Measurements from ENCODE around the gene TAL2. TPM values are rescaled to one million over a fixed set of nuclear protein-coding genes. Genes with fewer than 3 reads are reported as not detected.

The TAL2 gene
- total and polyA plus RNA-seq, 2 donors (not counting 3 experiments of a cell fraction or from before 2014, with no cell fraction given), result 0.30 TPM; not detected in 1

- dilution Hi-C loops (cut with MboI; ENCODE audit: extremely low pct_ligation_motif_present, low sequenced_read_pairs), result no loop called here
- BruUV-seq (replicated peaks), result no TSS peak
- H3K4me2 ChIP-seq (ENCODE audit: insufficient read depth, low read length), result no peak overlapping the region
- no peak for FAIRE-seq
- intact Hi-C loops (cut with micrococcal nuclease), result no loop called here
- no peak for DNase-seq (ENCODE audit: low read depth, low spot score)
- no peaks in the 10 kb centered on the region for H3K79me2 ChIP-seq (ENCODE audit: control insufficient read depth, insufficient read depth, low read length)
- no peaks in the 10 kb centered on the region for H4K20me1 ChIP-seq (replicated peaks; ENCODE audit: control insufficient read depth, extremely low read depth, insufficient read depth, low read length)
- no peak overlapping the region for H3K9ac ChIP-seq (replicated peaks; ENCODE audit: extremely low read depth, insufficient read depth, low read length)
- no peaks in the 10 kb centered on the region for H3K36me3 ChIP-seq (ENCODE audit: control insufficient read depth in 2 of 2, extremely low read depth in 1 of 2, insufficient read depth in 2 of 2, low read length in 2 of 2)
- no peak overlapping the region for H3K4me3 ChIP-seq (replicated peaks in 1 of 3; ENCODE audit: insufficient read depth in 1 of 3, low read depth in 1 of 3, low read length in 3 of 3)
- H3K9me1 ChIP-seq (replicated peaks; ENCODE audit: control insufficient read depth, extremely low read depth, insufficient read depth, low read length), result no peaks in the 10 kb centered on the region
- H3K4me1 ChIP-seq (ENCODE audit: control insufficient read depth, extremely low read depth, insufficient read depth, low read length), result no peaks in the 10 kb centered on the region
- no peak for TF ChIP-seq JUN (IDR thresholded peaks at IDR 0.05; ENCODE audit: borderline replicate concordance, insufficient read depth, insufficient read length, low read depth)
- no peak for TF ChIP-seq POLR2A (IDR thresholded peaks at IDR 0.05; ENCODE audit: low read depth, low read length)
- no peak for TF ChIP-seq GATA2 (IDR thresholded peaks at IDR 0.05; ENCODE audit: insufficient read depth, insufficient read length, low read depth, low read length)
- no peak for TF ChIP-seq EZH2 (IDR thresholded peaks at IDR 0.05; ENCODE audit: borderline replicate concordance, low read depth, low read length, severe bottlenecking)
- TF ChIP-seq CTCF (IDR thresholded peaks at IDR 0.05; ENCODE audit: extremely low read depth in 1 of 2, insufficient read depth in 1 of 2, low read depth in 1 of 2, low read length in 2 of 2), result no peak
- TF ChIP-seq, protein P1, sequence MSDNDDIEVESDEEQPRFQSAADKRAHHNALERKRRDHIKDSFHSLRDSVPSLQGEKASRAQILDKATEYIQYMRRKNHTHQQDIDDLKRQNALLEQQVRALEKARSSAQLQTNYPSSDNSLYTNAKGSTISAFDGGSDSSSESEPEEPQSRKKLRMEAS (IDR thresholded peaks at IDR 0.05; ENCODE audit: insufficient read depth, insufficient read length), result no peak
- no peak for TF ChIP-seq FOS (IDR thresholded peaks at IDR 0.05; ENCODE audit: borderline replicate concordance, insufficient read depth, low read length)
- TF ChIP-seq POLR2AphosphoS5 (IDR thresholded peaks at IDR 0.05; ENCODE audit: insufficient read depth, low read depth, low read length), result no peak
- no peak for TF ChIP-seq MYC (IDR thresholded peaks at IDR 0.05; ENCODE audit: low read depth, low read length)
- no peaks in the 10 kb centered on the region for H3K9me3 ChIP-seq (replicated peaks; ENCODE audit: control insufficient read depth, insufficient read depth, low read length)
- POLR2A ChIA-PET, result no interaction called here
- no peak overlapping the region for H3K27ac ChIP-seq (ENCODE audit: insufficient read depth, low read depth, low read length)
- CTCF ChIA-PET, result interaction anchor here (0.8 to 2.5 kb wide), 4 partner anchors 10 to 72 kb away, joined by 3 to 6 read pairs (median 3); partner anchors contain the start of gene TMEM38B
- peaks cover 0 to 6% of the 10 kb centered on the region in 2 experiments for H3K27me3 ChIP-seq (ENCODE audit: control insufficient read depth in 2 of 2, insufficient read depth in 2 of 2, low read length in 2 of 2)
- H2AFZ ChIP-seq (ENCODE audit: low read depth, low read length), result no peak overlapping the region
These were observed 19.1 kb downstream of the TAL2 start for GRCh38 chr9:105681313-105681712.
